Hematopoietic multipotent progenitor cell treated with erythropoietin and hydrocortisone succinate and interleukin-3 and kit ligand, for 17 days (in vitro differentiated cells): Measurements from ENCODE around the gene DGCR8.

Experiments
- DNase-seq: peaks from one replicate; pipeline ENCODE4 v3.0.0-alpha.2; 2015; ENCODE audit warnings: low spot score

DGCR8 gene

DNA sequence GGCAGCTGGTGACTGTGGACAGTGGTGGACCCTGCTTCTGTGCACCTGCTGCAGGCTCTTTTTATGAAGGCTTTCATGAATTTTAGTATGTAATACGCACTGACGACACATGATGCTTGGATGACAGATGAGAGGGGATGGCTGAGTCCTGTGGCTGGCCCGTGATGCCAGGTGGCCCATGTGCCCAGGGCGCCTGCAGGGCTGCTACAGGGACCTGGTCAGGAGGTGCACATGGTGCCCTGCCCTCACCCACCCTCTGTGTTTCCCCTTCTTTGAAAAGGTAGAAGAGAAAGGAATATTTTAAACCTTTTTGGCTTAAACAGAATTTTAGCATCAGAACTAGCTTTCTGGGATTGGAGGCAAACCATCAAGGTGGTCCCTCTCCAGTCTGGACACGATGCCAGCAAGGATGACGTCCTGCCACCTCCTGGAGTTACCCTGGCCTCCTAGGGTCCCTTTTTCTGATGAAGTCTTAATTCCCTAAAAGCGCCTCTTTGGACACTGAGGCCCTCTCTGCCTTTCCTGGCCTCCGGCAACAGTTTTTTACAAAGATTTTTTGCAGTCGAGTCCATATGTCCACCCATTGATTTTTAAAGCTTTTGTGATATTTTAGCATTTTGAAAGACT lies 30.4 kb downstream of the DGCR8 start:
- no peak for DNase-seq

DNA sequence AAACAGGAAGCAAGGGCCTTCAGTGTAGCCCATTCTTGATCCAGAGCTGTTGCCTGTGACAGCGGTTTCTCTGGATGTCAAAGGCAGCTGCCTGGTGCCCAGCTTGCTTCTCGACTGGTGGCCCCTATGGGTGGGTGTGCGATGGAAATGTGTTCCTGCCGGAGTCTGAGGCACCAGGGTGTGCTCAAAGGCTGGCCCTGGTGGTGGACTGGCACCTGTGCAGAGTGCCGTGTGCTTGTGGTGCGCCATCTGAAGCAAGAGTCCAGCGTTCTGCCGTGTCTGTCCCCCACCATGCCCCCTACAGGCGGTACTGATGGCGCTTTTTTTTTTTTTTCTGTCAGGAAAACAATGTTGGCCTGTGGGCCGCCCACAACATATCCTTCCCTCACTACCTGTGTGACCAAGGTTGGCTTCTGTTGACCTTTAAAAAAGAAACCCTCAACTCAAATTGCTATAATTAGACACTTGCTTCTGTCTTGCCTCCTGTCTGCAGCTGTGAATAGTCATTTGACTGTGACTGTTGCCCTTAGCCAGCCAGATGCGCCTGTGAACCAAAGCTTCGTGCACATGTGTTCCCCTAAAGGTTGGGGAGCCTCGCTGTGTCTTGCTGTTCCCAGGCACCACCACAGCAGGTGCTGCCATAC lies 31.1 kb downstream of the DGCR8 start:
- no peak for DNase-seq

- no peak for DNase-seq
These were observed 31.9 kb downstream of the DGCR8 start for GRCh38 chr22:20111689-20112622.

DNA sequence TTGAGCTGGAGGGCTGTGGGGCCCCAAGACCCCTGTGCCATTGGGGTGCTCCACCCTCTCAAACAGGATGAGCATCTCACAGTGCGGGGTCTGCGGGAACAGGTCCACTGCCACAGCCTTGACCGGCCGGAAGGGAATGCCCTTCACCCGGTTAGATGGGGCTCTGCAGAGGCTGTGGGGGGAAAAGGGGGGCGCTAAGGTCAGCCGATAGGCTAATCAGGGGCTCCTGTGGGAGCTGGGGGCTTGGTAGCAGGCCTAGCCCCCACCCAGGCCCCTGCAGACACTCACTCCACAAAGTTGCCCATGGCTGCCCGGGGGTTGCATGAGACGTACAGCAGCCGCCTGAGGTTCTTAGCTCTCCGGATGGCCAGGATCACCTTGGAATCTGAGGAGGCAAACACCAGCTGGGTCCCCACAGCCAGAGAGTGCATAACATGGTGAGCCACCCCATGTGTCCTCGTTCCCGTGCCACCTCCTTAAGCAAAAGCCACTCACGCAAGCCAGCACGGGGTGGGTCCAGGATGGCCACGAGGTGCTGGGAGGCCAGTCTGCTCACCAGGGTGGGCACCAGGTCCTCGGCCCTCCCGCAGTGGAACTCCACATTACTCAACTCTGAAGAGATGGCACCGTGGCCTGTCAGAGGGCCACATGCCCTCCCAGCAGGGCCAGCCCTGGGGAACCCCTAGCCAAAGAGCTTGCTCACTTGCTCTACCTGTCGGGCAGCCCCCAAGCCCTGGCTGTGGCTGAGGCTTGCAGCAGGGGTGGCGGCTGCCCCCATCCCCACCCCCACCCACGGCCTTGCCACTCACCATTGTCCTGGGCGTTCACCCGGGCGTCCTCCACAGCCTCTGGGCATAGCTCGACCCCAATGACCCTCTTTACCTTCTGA lies 32.8 kb downstream of the DGCR8 start:
- no peak for DNase-seq

GRCh38 chr22:20113551-20114310 lies 33.7 kb downstream of the DGCR8 start:
- DNase-seq = no peak

- no peak for DNase-seq
These were observed 34.8 kb downstream of the DGCR8 start for GRCh38 chr22:20114506-20115475.

- no peak for DNase-seq
These were observed 35.8 kb downstream of the DGCR8 start, which contains the start of gene RANBP1 for GRCh38 chr22:20115691-20116375. RANBP1 (plus strand) TSS chr22:20116104; CDS start chr22:20116185, 81 bp downstream.

DNA sequence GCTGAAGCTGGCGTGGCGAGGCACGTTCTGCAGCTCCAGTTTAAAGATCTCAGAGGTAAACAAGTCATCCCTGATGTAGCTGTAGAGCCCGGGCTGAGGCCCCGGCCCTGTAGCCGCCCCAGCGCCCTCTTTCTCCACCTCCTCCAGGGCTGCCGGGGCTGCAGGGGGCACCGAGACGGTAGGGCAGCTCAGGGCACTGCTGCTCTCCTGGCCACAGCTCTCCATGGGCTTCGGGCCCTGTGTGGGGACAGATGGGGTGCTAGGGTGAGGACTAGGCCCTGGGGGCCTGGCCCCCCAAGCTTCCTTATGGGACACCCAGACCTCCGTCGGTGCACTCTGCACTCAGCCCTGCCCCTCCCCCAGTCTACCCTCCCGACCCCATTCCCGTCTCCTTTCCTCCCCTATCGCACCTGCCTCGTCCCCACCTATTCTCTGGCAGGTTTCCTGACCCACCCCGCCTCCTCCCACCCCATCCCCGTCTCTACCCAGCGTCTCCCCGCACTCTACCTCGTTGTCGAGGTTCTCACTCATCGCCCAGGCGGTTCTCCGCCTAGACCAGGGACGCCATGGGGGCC lies 36.4 kb downstream of the DGCR8 start:
- no peak for DNase-seq

DNA sequence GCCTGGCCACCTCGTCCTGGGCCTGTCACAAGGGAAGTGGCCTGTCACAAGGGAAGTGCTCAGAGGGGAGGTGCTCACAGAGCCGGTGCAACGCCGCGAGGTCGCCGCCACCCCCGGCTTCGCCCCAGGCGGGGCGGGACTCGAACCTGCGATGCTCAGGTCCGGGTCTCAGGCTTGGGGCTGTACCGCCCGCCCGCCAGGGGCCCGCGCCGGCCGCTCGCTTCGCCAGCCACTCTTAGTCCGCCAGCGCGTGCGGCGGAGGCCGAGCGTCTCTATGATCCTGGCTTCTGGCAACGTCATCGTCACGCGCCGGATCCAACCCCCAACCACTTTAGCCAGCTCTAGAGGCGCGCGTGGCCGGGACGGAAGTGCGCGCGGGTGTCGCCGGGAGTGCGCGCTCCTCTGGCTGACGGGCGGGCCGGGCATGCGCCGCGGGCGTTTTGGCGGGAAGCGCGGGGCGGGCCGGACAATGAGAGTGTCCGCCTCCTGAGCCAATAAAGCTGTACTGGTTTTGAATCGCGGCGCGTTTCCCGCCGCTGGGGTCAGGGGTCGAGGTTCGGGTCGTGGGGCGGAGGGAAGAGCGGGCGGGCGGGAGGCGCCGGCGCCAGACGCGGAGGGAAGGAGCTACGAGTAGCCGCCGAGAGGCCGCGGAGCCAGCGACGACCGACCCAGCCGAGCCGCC lies 37.1 kb downstream of the DGCR8 start, which contains the start of gene TRMT2A:
Gene TRMT2A (minus strand): TSS at position 276 of the 682 bp plus-strand sequence. CDS start 320 bp downstream, outside the sequence.
- peak; percentile 82 for DNase-seq

GRCh38 chr22:20117633-20118299 lies 37.7 kb downstream of the DGCR8 start:
- DNase-seq = peak; percentile 9

DNA sequence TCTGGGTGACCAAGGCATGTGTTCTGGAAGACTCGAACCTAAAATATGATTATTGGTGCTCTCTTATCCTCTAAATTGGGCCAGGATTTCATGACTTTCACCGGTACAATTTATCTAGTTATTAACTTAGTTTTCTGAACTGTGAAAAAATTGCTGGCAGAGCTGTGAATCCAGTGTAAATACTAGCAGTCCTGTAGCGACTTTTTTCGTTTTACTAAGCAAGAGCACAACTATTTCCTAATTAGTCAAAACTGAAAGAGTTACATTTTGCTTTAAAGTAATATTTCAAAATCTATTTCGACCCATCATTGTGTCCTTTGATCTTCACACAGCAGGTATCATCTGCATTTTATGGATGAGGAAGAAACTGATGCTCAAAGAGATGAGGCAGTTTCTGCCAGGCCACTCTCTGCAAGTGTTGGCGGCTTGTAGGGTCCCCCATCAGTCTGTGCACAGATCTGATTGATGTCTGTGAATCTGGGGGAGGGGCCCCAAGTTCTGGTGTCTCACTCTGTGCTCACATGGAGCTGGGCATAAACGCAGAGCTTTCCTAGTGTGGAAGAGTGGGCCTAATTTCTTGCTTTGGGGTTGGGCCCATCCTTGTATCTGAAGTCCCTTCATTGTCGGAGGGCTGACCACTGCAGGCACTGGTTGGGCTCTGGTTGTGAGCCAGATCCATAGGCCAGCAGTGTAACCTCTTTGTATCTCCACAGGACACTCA lies 38.4 kb downstream of the DGCR8 start:
- no peak for DNase-seq

DNA sequence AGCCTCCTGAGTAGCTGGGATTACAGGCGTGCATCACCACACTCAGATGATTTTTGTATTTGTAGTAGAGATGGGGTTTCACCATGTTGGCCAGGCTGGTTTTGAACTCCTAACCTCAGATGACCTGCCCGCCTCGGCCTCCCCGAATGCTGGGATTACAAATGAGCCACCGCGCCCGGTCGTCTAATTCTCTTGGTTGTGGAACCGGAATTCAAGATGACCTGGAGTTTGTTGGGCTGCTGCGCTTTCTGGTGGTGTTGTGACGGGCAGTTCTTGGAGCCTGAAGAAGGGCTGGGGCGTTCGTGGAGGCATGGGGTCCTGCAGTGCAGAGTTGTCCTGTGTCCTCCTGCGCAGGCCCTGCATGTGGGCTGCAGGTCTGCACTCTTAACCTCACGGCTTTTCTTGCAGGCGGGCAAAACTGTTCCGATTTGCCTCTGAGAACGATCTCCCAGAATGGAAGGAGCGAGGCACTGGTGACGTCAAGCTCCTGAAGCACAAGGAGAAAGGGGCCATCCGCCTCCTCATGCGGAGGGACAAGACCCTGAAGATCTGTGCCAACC lies 41.9 kb downstream of the DGCR8 start:
- no peak for DNase-seq

GRCh38 chr22:20123366-20124082 lies 43.5 kb downstream of the DGCR8 start:
- no peak for DNase-seq

DNA sequence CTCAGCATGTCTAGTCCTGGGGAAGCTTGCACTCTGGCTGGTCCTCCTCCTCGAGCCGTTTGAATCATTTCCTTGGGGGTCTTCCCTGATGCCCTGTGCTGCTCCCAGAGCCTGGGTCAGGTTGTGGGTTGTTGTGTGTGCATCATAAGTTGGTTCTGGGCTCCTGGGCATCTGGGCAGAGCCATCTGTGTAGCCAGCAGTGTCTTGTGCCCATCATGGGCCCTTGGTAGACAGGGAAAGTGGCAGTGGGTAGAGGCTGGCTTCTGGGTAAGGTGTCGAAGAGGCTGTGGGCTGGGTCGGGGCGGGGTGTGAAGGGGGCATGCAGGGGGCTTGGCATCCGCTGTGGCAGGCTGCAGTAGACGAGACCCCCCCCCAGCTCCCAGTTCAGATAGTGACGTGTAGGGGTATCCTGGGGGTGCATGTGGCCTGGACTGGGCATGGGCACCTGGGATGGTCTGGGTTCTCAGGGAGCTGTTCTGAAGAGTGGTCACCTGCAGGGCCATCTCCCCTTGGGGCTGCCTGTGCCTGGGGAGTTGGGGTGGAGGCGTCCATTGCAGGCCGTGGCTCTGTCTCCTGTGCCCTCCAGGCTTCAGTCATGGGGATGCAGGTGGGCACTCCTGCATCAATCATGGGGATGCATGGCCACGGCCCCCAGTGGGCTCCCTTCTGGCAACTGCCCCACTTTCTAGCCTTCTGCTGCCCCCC lies 44.2 kb downstream of the DGCR8 start:
- no peak for DNase-seq
